ENCODE data around the gene GAB1. TPM values are rescaled to one million over a fixed set of nuclear protein-coding genes. Genes with fewer than 3 reads are reported as not detected.

Gene GAB1
- total RNA-seq, 3 donors from 2014 or later: 62.3 to 104 (median 84.0) TPM

DNA sequence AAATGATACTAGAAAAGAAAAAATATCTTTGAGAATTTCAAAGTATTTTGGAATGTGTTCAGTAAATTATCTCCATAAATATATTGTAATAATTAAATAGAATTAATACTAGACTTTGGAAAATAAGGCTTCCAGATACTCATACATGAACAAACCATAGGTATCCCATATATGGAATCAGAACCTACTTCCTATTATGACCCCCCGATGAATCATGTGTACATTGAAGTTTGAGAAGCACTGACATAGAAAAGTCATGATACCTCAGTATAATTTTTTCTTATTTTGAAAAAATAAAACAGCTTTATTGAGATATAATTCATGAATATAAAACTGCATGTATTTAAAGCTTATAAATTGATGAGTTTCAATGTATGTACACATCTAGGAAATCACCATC lies 149.6 kb downstream of the GAB1 start:
- DNase-seq (no peak), ATAC-seq (no peak)
- Histone ChIP-seq H3K36me3 (ENCODE audit: low read depth) (no peaks in the 10 kb centered on the region), H3K4me3 (no peak overlapping the region), H3K4me1 (ENCODE audit: low read depth) (no peaks in the 10 kb centered on the region), H3K9me3 (no peaks in the 10 kb centered on the region)
- intact Hi-C loops (cut with DNase I, micrococcal nuclease): loop anchor here in 1 of 2 donors (10.0 kb wide), 1 partner anchor 282 kb away; no protein-coding TSS in a partner anchor
- TF ChIP-seq, protein P1, sequence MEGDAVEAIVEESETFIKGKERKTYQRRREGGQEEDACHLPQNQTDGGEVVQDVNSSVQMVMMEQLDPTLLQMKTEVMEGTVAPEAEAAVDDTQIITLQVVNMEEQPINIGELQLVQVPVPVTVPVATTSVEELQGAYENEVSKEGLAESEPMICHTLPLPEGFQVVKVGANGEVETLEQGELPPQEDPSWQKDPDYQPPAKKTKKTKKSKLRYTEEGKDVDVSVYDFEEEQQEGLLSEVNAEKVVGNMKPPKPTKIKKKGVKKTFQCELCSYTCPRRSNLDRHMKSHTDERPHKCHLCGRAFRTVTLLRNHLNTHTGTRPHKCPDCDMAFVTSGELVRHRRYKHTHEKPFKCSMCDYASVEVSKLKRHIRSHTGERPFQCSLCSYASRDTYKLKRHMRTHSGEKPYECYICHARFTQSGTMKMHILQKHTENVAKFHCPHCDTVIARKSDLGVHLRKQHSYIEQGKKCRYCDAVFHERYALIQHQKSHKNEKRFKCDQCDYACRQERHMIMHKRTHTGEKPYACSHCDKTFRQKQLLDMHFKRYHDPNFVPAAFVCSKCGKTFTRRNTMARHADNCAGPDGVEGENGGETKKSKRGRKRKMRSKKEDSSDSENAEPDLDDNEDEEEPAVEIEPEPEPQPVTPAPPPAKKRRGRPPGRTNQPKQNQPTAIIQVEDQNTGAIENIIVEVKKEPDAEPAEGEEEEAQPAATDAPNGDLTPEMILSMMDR (IDR thresholded peaks at IDR 0.05): no peak

GRCh38 chr4:143488687-143489086 lies 152.0 kb downstream of the GAB1 start:
- intact Hi-C loops (cut with DNase I, micrococcal nuclease): loop anchor here in 1 of 2 donors (10.0 kb wide), 1 partner anchor 284 kb away; no protein-coding TSS in a partner anchor
- DNase-seq (no peak), ATAC-seq (no peak)
- Histone ChIP-seq H3K4me3 (no peak overlapping the region), H3K9me3 (no peaks in the 10 kb centered on the region), H3K36me3 (ENCODE audit: low read depth) (no peaks in the 10 kb centered on the region), H3K4me1 (ENCODE audit: low read depth) (no peaks in the 10 kb centered on the region)
- TF ChIP-seq, protein P1 (IDR thresholded peaks at IDR 0.05): no peak

DNA sequence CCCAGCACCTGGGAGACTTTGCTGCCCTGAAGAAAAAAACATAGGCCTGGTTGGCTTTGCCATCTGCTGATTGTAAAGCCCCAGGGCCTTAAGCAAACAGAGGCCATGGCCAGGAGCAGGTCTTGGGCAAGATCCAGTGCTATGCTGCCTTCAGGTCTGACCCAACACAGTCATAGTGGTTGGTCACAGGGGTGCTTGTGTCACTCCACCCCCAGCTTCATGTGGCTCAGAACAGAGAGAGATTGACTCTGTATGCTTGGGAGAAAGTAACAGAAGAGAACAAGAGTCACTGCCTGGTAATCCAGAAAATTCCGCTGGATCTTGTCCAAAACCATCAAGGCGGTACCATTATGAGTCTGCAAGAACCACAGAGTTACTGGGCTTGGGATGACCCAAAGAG lies 152.4 kb downstream of the GAB1 start:
- H3K4me3 ChIP-seq: no peak overlapping the region
- no peaks in the 10 kb centered on the region for H3K36me3 ChIP-seq (ENCODE audit: low read depth)
- no peaks in the 10 kb centered on the region for H3K4me1 ChIP-seq (ENCODE audit: low read depth)
- TF ChIP-seq, protein P1 (IDR thresholded peaks at IDR 0.05): no peak
- H3K9me3 ChIP-seq: no peaks in the 10 kb centered on the region
- ATAC-seq (no peak), DNase-seq (no peak)
- intact Hi-C loops (cut with DNase I, micrococcal nuclease): loop anchor here in 1 of 2 donors (10.0 kb wide), 1 partner anchor 284 kb away; no protein-coding TSS in a partner anchor

GRCh38 chr4:143498021-143498420 lies 161.3 kb downstream of the GAB1 start:
- H3K9me3 ChIP-seq: no peaks in the 10 kb centered on the region
- TF ChIP-seq, protein P1 (IDR thresholded peaks at IDR 0.05): no peak
- no peak overlapping the region for H3K4me3 ChIP-seq
- no peaks in the 10 kb centered on the region for H3K4me1 ChIP-seq (ENCODE audit: low read depth)
- DNase-seq: no peak
- no peaks in the 10 kb centered on the region for H3K36me3 ChIP-seq (ENCODE audit: low read depth)
- intact Hi-C loops (cut with DNase I, micrococcal nuclease): no loop called here
- ATAC-seq: no peak

DNA sequence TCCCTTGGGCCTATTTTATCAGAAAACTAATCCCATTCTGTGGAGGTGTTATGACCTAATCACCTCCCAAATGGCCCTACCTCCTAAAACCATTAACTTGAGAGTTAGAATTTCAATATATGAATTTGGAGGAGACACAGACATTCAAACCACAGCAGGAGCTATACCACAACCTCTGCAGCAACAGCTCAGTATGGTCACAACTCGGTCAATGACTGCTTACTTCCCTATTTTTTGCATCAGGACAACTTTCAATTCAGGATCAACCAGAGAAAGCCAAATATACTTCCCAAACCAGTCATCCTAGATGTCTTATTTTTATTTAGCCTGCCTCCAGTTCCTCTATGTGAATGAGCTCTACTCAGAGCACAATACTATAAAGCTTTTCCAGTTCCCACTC lies 165.6 kb downstream of the GAB1 start:
- ATAC-seq (no peak), DNase-seq (no peak)
- H3K4me1 ChIP-seq (ENCODE audit: low read depth): no peaks in the 10 kb centered on the region
- H3K4me3 ChIP-seq: no peak overlapping the region
- intact Hi-C loops (cut with DNase I, micrococcal nuclease): no loop called here
- TF ChIP-seq, protein P1 (IDR thresholded peaks at IDR 0.05): no peak
- no peaks in the 10 kb centered on the region for H3K9me3 ChIP-seq
- H3K36me3 ChIP-seq (ENCODE audit: low read depth): no peaks in the 10 kb centered on the region

DNA sequence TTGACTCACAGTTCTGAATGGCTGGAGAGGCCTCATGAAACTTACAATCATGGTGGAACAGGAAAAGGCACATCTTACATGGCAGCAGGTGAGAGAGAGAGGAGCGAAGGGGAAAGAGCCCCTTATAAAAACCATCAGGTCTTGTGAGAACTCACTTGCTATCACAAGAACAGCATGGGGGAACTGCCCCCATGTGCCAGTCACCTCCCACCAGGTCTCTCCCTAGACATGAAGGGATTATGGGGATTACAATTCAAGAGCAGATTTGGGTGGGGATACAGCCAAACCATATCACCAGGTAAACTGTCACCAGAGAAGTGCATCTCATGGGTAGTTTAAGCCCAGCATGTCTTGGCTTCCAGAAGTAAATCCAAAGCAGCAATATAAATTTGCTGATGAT lies 169.4 kb downstream of the GAB1 start:
- intact Hi-C loops (cut with DNase I, micrococcal nuclease): no loop called here
- DNase-seq: no peak
- no peaks in the 10 kb centered on the region for H3K36me3 ChIP-seq (ENCODE audit: low read depth)
- ATAC-seq: no peak
- TF ChIP-seq, protein P1 (IDR thresholded peaks at IDR 0.05): no peak
- no peaks in the 10 kb centered on the region for H3K4me1 ChIP-seq (ENCODE audit: low read depth)
- H3K4me3 ChIP-seq: no peak overlapping the region
- H3K9me3 ChIP-seq: no peaks in the 10 kb centered on the region

Measured in mucosa of descending colon (tissue), 3 donors.